IMR-90 (cell line): ENCODE data around the gene DEF6.

Experiments
- POLR2A ChIP-seq: IDR thresholded peaks from 2 replicates; pipeline ENCODE4 v1.6.1; 2012; ENCODE audit warnings: mild to moderate bottlenecking, low read depth, low read length
- USF2 ChIP-seq: fragments of 150-350 bp; IDR thresholded peaks from 2 replicates; pipeline ENCODE4 v1.6.1; 2017; ENCODE audit warnings: mild to moderate bottlenecking, antibody characterized with exemption, low read length, low read depth
- TF ChIP-seq, protein P1 (sequence below): conservative IDR thresholded peaks from 2 replicates; pipeline ENCODE4 v1.5.1; 2012; ENCODE audit warnings: mild to moderate bottlenecking, low read depth, low read length, improper control_type of control experiment

GRCh38 chr6:35288834-35289233 lies 8.8 kb upstream of the DEF6 start:
- TF ChIP-seq, protein P1, sequence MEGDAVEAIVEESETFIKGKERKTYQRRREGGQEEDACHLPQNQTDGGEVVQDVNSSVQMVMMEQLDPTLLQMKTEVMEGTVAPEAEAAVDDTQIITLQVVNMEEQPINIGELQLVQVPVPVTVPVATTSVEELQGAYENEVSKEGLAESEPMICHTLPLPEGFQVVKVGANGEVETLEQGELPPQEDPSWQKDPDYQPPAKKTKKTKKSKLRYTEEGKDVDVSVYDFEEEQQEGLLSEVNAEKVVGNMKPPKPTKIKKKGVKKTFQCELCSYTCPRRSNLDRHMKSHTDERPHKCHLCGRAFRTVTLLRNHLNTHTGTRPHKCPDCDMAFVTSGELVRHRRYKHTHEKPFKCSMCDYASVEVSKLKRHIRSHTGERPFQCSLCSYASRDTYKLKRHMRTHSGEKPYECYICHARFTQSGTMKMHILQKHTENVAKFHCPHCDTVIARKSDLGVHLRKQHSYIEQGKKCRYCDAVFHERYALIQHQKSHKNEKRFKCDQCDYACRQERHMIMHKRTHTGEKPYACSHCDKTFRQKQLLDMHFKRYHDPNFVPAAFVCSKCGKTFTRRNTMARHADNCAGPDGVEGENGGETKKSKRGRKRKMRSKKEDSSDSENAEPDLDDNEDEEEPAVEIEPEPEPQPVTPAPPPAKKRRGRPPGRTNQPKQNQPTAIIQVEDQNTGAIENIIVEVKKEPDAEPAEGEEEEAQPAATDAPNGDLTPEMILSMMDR, result no peak
- no peak for TF ChIP-seq POLR2A
- no peak for TF ChIP-seq USF2
